Activated CD4-positive, alpha-beta T cell treated with anti-CD3 and anti-CD28 coated beads, Interleukin-2, amount 50 U/mL, for 24 hours (primary cell): ENCODE data around the gene ABLIM2.

Experiments used
- DNase-seq, 2 donors: peaks; one replicate each; pipeline ENCODE4 v3.0.0-alpha.2; 2020; ENCODE audit warnings: low read depth in 1 of 2, low spot score in 1 of 2

Gene ABLIM2

DNA sequence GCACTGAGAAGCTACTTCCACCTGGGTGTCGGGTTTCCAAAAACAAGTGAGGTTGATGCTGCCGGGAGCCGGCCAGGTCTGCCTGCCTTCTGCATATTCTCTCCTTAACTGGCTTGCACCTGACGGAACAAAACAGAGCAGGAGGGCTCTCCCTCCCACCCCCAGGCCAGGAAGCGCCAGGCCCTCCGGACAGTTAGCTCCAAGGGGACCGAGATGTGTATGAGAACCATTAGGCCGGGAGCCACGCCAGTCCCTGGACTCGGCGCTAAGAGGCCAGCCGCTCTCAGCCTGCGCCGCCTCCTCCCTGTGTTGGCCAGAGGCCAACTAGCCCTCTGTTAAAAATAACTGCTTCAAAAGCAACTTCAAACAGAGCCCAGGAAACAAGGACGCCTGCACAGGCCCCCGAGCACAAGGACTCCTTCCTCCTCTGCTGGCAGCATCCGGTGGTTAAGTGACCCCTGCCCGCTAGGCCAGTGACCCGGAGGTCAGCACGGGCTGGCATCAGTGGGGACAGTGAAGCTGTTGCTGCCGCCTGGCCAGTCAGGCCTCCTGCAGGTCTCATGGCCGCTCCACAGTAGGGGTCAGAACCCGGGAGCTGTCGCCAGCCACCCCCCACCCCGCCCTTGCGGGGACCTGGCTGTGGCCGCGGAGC is 107.9 kb downstream of the ABLIM2 start:
- DNase-seq = no peak

- no peak for DNase-seq
Measured at GRCh38 chr4:8050180-8050554, 108.4 kb downstream of the ABLIM2 start.

GRCh38 chr4:8048856-8049676 is 109.5 kb downstream of the ABLIM2 start:
- no peak for DNase-seq

DNA sequence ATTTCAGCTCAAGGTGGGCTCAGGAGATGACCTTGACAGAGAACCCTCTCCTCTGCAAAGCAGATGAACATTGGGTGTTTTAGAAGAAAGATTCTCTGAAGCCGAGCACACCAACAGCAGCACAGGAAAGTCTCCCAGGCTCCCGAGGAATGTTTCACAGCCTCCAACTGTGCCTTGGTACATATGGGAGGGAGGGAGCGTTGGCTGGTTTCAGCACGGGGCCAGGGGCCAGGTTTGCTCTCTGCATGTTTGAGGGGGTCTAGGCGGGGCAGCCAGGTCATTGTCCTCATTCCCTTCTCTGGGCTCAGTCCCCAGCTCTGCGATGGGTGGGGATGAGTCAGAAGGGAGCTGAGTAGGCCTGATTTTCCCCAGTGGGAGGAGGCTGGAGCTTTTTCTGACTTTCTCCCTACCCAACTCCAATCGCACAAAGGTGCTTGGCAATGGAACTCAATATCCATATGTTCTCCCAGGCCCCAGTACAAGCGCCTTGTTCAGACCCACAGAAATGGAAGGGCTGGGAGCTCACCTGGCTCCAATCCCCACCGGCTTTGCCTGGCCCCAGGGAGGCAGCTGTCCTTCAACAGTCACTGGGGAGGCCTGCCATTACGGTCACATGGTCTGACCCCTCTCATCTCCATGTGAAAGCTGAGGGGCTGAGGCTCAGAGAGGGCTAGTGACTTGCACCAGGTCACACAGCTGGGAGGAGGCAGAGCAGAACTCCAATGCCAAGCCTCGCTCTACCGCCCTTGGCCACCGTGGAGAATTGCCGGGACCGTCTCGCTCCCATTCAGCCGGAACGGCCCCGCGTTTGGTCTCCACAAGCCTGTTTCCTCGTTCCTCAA is 110.6 kb downstream of the ABLIM2 start:
- DNase-seq = no peak

DNA sequence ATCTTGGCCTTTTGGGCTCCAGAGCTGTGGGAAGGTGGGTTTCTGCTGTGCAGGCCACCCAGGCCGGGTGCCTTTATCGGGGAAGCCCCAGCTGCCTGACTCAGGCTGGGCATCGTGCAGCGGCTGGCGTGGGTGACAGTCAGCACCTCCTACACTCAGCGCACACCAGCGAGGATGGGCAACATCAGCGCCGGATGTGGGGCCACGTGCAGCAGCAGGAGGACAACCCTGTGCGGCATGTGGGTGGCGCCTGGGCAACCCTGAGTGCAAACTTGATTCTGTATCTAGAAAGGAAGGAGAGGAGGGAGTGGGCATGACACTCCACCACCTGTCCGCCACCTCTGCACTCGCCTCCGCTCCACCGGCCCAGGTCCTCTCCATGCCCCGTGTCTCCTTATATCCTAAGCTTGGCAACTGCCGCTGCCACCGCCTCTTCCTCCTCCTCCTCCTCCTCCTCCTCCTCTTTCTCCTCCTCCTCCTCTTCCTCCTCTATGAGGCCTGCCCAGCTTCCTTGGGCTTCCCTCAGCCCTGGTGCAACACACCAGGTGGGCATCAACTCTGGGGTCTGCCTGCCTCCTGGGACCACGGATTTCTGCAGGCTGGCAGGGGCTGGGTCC is 111.6 kb downstream of the ABLIM2 start:
- DNase-seq = no peak

DNA sequence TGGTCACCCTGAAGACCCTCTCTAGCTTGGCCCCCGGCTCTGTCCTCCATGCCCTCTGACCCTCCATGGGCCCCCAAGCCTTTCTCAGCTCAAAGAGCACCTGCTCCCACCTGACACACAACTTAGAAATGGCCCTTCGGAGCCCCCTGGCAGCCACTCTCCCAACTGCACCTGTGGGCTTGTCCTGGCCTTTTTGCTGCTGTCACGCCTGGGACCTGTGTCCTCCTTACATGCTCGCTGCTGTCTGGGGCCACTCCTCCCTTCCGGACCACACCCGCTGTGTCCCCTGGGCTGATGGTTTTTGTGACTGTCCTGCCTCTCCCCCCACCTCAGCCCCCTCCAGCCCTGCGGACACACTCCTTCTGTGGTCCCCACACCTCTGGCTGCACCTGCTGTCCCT is 112.7 kb downstream of the ABLIM2 start:
- DNase-seq = no peak

- DNase-seq = no peak
Measured at GRCh38 chr4:8044699-8045098, 113.9 kb downstream of the ABLIM2 start.

DNA sequence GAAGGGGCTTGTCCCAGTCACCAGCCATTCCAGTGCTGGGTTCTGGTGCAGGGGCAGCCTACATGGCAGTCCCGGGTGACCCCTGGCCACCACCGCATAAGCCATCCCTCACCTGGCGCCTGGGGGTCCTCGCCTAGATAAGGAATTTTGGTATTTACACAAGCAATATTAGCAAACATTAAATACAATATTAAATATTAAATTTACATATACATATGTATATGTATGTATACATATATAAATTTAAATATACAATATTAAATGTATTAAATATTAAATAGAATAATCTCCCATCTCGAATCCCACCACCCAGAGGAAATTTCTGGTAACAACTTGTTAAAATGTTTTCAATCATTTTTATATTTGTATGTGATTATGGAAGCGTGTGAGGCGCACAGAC is 114.4 kb downstream of the ABLIM2 start:
- no peak for DNase-seq

GRCh38 chr4:8043596-8043995 is 115.0 kb downstream of the ABLIM2 start:
- no peak for DNase-seq

- no peak for DNase-seq
Measured at GRCh38 chr4:8041868-8042267, 116.7 kb downstream of the ABLIM2 start.

DNA sequence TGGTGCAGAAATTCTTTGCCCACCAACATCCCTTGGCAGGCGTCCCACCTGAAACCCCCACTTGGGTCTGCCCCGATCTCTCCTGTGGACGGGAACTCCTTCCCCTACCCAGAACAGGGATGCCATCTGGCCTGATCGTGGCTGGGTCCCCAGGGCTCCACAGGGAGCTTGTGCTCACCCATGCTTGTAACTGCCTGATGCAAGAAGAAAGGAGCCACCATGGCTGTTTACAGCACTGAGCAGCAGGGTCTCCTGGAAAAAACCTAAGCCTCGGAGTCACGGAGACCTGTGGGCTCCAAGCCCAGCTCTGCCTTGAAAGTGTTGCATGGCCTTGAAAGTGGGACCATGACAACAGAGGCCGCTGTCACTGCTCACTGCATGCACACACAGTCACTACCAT is 117.4 kb downstream of the ABLIM2 start:
- DNase-seq = no peak

DNA sequence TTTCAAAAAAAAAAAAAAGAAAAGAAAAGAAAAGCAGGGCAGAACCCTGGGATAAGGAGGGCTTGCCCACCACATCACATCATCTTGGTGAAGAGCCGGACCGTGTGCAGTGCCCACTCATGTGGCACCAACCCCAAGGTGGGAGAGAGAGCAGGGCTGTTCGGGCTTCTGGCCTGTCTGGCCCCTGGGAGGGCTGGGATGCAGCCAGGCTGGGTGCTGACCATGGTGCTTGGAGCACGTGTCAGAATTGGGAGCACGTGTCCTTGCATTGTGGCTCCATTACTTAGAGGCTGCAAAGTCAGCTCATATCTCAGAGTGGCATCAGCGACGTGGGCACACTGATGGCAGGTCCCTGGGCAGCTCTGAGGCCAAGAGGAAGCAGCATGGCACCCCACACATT is 118.0 kb downstream of the ABLIM2 start:
- DNase-seq = no peak

- no peak for DNase-seq
Measured at GRCh38 chr4:8039853-8040252, 118.8 kb downstream of the ABLIM2 start.

DNA sequence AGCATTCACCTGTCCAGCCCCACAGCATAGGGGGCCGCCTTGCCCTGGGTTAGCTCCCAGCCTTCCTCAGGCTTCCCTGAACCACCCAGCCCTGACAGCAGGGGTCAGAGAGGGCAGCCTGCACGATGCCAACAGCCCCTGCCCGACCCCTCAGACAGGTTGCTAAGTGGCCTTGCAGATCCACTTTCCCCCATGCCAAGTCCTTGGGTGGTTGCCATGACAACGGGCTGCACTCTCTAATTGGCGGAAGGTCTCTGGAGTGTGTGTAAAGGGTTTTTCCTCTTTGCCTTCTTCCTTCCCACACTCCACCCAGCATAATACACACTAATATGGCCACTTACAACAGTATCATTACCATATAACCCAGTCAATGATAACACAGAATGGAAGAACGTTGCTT is 119.3 kb downstream of the ABLIM2 start:
- no peak for DNase-seq

- DNase-seq = no peak
Measured at GRCh38 chr4:8038719-8039251, 119.8 kb downstream of the ABLIM2 start.

- DNase-seq = no peak
Measured at GRCh38 chr4:8038083-8038482, 120.5 kb downstream of the ABLIM2 start.

DNA sequence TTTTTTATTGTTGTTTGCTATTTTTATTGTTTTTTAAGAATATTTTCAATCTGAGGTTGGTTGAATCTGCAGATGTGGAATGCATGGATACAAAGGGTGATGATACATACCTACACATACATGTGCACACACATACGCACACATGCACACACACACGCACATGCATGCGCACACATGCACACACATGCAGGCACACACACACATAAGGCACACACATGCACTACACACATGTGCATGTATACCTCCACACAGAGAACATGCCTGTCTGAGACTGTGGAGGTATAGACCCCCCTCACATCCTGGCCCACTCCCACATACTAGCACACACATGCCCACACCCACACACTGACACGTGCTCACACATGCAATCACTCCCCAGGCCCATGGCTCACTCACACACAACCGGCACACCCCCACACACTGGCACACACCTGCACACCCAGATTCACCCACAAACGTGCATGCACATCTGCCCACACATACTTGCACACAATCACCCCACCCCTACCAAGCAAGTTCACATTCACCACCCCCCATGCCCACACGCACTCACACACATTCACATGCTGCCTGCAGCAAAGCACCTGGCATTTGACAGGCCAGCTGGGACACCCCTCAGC is 121.4 kb downstream of the ABLIM2 start:
- DNase-seq = no peak

DNA sequence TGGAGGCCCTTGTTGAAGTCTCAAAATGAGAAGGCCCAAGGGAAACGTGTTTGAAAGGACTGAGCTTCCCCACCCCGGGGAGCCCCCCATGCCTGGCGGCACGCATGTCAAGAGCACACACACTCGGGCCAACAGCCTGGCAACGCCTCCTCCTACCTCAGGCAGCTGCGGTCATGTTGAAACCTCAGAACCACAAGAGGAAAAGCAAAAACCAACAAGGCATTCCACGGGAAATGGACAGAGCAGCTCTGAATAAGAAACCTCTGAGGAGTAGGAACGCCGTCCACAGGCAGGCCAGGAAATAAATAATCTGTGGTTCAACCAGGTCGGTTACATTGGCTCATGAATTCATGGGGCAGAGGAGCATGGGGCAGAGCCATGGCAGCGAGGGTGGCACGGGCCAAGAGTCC is 123.2 kb downstream of the ABLIM2 start:
- DNase-seq = no peak

DNA sequence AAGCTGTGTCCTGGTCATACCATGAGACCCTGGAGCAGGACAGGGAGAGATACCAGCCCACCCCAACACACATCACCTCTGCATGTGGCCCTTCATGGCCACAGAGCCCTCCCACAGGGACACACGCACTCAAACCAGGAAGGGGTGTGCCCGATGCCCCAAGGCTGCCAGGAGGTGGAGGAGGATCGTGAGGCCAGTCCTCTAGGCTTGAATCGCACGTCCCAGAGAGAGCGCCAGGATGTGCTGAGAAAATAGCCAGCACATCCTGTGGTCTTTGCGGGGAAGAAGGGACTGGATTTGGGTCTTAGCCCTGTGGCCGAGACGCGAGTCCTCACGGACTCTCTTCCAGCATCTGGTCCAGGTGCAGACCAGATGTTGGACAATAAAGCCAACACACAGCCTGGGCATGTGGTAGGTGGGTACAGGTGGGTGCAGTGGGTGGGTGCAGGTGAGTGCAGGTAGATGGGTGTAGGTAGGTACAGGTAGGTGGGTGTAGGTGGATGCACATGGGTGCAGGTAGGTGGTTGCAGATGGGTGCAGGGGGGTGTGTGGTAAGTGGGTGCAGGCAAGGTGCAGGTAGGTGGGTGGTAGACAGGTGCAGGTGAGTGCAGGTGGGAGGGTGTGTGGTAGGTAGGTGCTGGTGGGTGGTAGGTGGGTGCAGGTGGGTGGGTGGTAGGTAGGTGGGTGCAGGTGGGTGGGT is 124.6 kb downstream of the ABLIM2 start:
- no peak for DNase-seq

GRCh38 chr4:8033067-8033755 is 125.4 kb downstream of the ABLIM2 start:
- no peak for DNase-seq
